ENCODE data around the gene OSBPL9.

DNA sequence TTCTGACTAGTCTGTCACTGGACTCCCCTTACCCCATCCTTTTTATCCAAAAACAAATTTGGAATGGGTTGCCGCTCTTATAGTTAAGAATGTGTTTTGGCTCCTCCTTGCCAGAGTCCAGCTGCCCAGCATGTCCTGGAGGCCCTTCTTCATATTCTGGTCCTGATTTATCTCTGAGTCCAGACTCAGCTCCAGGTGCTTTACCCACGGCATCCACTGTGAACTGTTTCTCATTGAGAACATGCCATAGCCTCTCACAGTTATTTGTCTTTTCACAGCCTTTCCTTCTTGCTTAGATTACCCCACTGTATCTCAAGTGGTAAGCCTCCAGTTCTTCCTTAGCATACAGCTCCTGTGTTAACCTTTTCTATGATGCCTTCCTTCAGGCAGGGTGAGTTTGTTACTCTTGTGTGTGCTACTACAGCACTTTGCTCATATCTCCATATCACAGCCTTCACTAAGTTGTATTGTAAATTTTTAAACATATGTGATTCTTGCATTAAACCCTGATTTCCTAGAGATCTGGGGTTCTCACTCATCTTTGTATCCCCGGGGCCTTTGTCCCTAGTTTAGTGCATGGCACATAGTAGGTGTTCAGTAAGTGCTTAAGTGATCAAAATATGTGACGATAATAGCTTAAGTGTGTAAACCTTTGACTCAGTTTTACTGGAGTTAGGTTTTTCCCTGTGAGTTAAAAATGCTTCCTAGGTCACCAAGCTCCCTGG is 116.0 kb downstream of the OSBPL9 start:
- no peak for TF ChIP-seq POLR2A (IDR thresholded peaks at IDR 0.05)
- TF ChIP-seq, protein P1, sequence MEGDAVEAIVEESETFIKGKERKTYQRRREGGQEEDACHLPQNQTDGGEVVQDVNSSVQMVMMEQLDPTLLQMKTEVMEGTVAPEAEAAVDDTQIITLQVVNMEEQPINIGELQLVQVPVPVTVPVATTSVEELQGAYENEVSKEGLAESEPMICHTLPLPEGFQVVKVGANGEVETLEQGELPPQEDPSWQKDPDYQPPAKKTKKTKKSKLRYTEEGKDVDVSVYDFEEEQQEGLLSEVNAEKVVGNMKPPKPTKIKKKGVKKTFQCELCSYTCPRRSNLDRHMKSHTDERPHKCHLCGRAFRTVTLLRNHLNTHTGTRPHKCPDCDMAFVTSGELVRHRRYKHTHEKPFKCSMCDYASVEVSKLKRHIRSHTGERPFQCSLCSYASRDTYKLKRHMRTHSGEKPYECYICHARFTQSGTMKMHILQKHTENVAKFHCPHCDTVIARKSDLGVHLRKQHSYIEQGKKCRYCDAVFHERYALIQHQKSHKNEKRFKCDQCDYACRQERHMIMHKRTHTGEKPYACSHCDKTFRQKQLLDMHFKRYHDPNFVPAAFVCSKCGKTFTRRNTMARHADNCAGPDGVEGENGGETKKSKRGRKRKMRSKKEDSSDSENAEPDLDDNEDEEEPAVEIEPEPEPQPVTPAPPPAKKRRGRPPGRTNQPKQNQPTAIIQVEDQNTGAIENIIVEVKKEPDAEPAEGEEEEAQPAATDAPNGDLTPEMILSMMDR (IDR thresholded peaks at IDR 0.05) = no peak
